ENCODE measurements around the gene LBX2. TPM values are rescaled to one million over a fixed set of nuclear protein-coding genes. Genes with fewer than 3 reads are reported as not detected.
"Not testable (repeated sequence)": the region's sequence is repeated elsewhere in the genome, so short reads cannot be mapped to it uniquely, and the experiment has no call there.

LBX2 gene
- total RNA-seq, 5 donors from 2014 or later (not counting 1 experiment from before 2014, with no cell fraction given): 0.32 to 0.73 (median 0.66) TPM; not detected in 1

DNA sequence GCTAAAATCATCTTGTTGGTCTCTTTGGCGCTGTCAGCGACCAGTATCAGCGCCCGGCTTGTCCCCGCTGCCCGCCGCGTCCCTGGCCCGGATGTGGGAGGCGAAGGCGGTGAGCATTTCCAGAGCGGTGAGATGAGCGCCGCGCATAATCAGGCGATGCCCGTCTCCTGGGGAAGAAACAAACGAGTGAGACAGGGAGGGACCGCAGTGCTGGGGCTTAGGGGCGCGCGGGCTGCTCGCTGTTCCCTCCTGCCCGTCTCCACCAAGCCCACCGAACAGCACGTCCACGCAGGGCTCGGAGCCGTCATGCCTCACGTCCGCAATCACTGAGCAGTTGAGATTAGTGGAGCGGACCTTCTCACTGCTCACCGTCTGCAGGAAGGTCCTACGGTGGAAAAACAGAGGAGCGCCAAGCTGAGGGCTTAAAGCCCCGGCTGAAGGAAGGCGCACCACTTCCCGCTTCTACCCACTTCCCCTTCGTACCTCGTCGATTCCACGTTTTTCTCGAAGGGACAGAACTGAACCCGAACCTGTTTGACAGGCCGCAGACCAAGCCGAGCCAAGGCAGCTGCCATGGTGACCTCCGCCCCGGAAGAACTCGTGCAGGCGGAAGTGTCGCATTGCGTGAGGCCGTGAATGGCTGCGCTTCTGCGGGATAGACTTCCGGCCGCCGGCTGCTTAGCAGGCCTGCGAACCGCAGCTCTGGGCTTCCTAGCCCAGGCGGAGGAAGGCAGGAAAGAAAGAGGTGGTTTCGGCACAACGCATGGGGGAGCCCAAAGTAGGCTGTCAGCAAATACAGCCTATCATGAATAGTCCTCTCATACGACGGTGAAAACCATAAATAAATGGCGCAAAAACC is 27.1 kb downstream of the LBX2 start, which contains the start of gene MRPL53:
Gene MRPL53, minus strand, starts transcription at position 595 of the 859 bp plus-strand sequence. Its CDS starts 20 bp downstream, at position 575.
- no peaks in the 10 kb centered on the region for H3K27me3 ChIP-seq (replicated peaks in 1 of 2; ENCODE audit: control insufficient read depth in 2 of 2, extremely low read depth in 1 of 2, insufficient read depth in 2 of 2, low read length in 1 of 2)
- H3K27ac ChIP-seq (ENCODE audit: low read length): peak within 1 kb of the TSS; percentile 88
- H3K4me3 ChIP-seq (ENCODE audit: control insufficient read depth in 1 of 2, extremely low read depth in 1 of 2, low read length in 1 of 2): peak within 1 kb of the TSS; percentile 66 to 73
- peaks cover 9 to 28% of the 10 kb centered on the region in 2 donors for H3K36me3 ChIP-seq (ENCODE audit: control insufficient read depth in 2 of 2, extremely low read depth in 1 of 2, insufficient read depth in 1 of 2, low read length in 1 of 2)
- ATAC-seq (replicated peaks in 1 of 4) (peak; percentile 93 to 96 (median 94)), DNase-seq (peak; percentile 90 to 99 (median 95))
- H3K4me1 ChIP-seq (ENCODE audit: control insufficient read depth in 1 of 2, extremely low read depth in 1 of 2, insufficient read depth in 2 of 2, low read length in 2 of 2): peaks cover 13 to 27% of the 10 kb centered on the region in 2 experiments
- CTCF ChIA-PET: interaction anchor here (0.6 to 2.6 kb wide), 4 partner anchors 10 to 20 kb away, joined by 3 to 17 read pairs (median 4); partner anchors contain the start of genes CCDC142 (in 1 of the 2), TTC31 (in 1 of the 2) and WBP1 (in 1 of the 2)
- Mint-ChIP-seq H3K36me3 (peaks cover 19% of the 10 kb centered on the region), H3K9me3 (no peaks in the 10 kb centered on the region), H3K4me1 (peaks cover 21 to 30% (median 24%) of the 10 kb centered on the region in 3 donors), H3K4me3 (peak within 1 kb of the TSS; percentile 90 to 96 (median 96)), H3K27me3 (no peaks in the 10 kb centered on the region), H3K27ac (peak within 1 kb of the TSS; percentile 95 to 99)
- 2% methylated on average over 56 of the region's 66 CpGs for WGBS (ENCODE audit: insufficient coverage)
- POLR2A ChIA-PET: interaction anchor here (0.6 to 2.0 kb wide), 5 partner anchors 9 to 59 kb away, joined by 3 to 15 read pairs (median 4); partner anchors contain the start of genes CCDC142 (in 1 of the 2) and WBP1 (in 1 of the 2)
- no peaks in the 10 kb centered on the region for H3K9me3 ChIP-seq

DNA sequence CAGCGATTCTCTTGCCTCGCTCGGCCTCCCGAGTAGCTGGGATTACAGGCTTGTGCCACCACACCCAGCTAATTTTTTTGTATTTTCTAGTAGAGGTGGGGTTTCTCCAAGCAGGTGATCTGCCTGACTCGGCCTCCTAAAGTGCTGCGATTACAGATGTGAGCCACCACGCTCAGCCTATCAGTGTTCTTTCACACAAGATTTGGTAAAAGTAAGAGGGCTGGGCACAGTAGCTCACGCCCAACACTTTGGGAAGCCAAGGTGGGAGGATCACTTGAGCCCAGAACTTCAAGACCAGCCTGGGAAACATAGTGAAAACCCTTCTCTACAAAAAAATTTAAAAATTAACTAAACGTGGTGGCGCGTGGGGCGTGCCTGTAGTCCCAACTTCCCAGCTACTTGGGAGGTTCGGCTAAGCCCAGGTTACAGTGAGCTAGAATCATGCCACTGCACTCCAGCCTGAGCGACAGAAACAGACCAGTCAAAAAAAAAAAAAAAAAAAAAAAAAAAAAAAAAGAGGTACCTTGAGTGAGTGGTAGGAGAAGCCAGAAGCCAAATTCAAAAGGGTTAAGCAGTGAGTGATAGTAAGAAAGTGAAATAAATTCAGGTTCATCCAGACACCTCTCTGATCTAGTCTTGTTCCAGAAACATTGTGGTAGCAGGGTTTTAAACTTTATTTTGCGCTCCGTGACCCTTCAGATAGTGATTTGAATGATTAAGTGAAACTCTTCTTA is 27.9 kb downstream of the LBX2 start:
- H3K36me3 Mint-ChIP-seq: peaks cover 18% of the 10 kb centered on the region
- H3K9me3 ChIP-seq: no peaks in the 10 kb centered on the region
- ChIA-PET CTCF (interaction anchor here (0.6 to 1.2 kb wide), 3 partner anchors 11 to 71 kb away, joined by 4 to 8 read pairs (median 8); partner anchors contain the start of genes CCDC142 (in 1 of the 2) and TTC31 (in 1 of the 2)), POLR2A (interaction anchor here (0.5 to 1.3 kb wide), 5 partner anchors 9 to 272 kb away, joined by 3 to 14 read pairs (median 7); partner anchors contain the start of genes C2orf81 (in 1 of the 2) and WBP1 (in 1 of the 2))
- H3K27ac Mint-ChIP-seq: peak overlapping the region; percentile 95 to 99
- no peaks in the 10 kb centered on the region for H3K9me3 Mint-ChIP-seq
- peaks cover 21 to 30% (median 24%) of the 10 kb centered on the region in 3 donors for H3K4me1 Mint-ChIP-seq
- DNase-seq (no peak), ATAC-seq (replicated peaks in 1 of 4) (no peak)
- H3K4me3 ChIP-seq (ENCODE audit: control insufficient read depth in 1 of 2, extremely low read depth in 1 of 2, low read length in 1 of 2): peak overlapping the region; percentile 66 to 73
- peaks cover 9 to 22% of the 10 kb centered on the region in 2 donors for H3K36me3 ChIP-seq (ENCODE audit: control insufficient read depth in 2 of 2, extremely low read depth in 1 of 2, insufficient read depth in 1 of 2, low read length in 1 of 2)
- peak overlapping the region; percentile 90 to 96 (median 96) for H3K4me3 Mint-ChIP-seq
- no peaks in the 10 kb centered on the region for H3K27me3 ChIP-seq (replicated peaks in 1 of 2; ENCODE audit: control insufficient read depth in 2 of 2, extremely low read depth in 1 of 2, insufficient read depth in 2 of 2, low read length in 1 of 2)
- no peaks in the 10 kb centered on the region for H3K27me3 Mint-ChIP-seq
- WGBS (ENCODE audit: insufficient coverage): 92% methylated on average over 2 of the region's 16 CpGs
- H3K4me1 ChIP-seq (ENCODE audit: control insufficient read depth in 1 of 2, extremely low read depth in 1 of 2, insufficient read depth in 2 of 2, low read length in 2 of 2): peaks cover 13 to 27% of the 10 kb centered on the region in 2 experiments
- peak overlapping the region; percentile 88 for H3K27ac ChIP-seq (ENCODE audit: low read length)

DNA sequence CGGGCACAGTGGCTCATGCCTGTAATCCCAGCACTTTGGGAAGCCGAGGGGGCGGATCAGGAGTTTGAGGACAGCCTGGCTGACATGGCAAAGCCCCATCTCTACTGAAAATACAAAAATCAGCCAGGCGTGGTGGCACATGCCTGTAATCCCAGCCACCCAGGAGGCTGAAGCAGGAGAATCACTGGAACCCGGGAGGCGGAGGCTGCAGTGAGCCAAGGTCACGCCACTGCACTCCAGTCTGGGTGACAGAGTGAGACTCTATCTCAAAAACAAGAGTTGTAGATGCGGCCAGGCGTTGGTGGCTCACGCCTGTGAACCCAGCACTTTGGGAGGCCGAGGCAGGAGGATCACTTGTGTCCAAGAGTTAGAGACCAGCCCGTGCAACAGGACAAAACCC is 28.7 kb downstream of the LBX2 start:
- H3K4me1 ChIP-seq (ENCODE audit: control insufficient read depth in 1 of 2, extremely low read depth in 1 of 2, insufficient read depth in 2 of 2, low read length in 2 of 2): peaks cover 17 to 32% of the 10 kb centered on the region in 2 experiments
- not testable (repeated sequence) for H3K4me3 ChIP-seq (ENCODE audit: control insufficient read depth in 1 of 2, extremely low read depth in 1 of 2, low read length in 1 of 2); ATAC-seq (replicated peaks in 1 of 4); DNase-seq; H3K27me3 Mint-ChIP-seq; H3K27ac ChIP-seq (ENCODE audit: low read length); H3K9me3 Mint-ChIP-seq; H3K9me3 ChIP-seq; H3K27me3 ChIP-seq (replicated peaks in 1 of 2; ENCODE audit: control insufficient read depth in 2 of 2, extremely low read depth in 1 of 2, insufficient read depth in 2 of 2, low read length in 1 of 2)
- POLR2A ChIA-PET: interaction anchor here (0.5 to 1.3 kb wide), 3 partner anchors 8 to 271 kb away, joined by 7 to 14 read pairs (median 7); partner anchors contain the start of gene WBP1 (in 1 of the 2)
- Mint-ChIP-seq H3K36me3 (peaks cover 17% of the 10 kb centered on the region), H3K4me3 (peak overlapping the region; percentile 48 to 71 (median 59)), H3K27ac (peak overlapping the region; percentile 71 to 80), H3K4me1 (peaks cover 24 to 34% (median 28%) of the 10 kb centered on the region in 3 donors)
- peaks cover 9 to 16% of the 10 kb centered on the region in 2 donors for H3K36me3 ChIP-seq (ENCODE audit: control insufficient read depth in 2 of 2, extremely low read depth in 1 of 2, insufficient read depth in 1 of 2, low read length in 1 of 2)
- 93% methylated on average over 6 of the region's 12 CpGs for WGBS (ENCODE audit: insufficient coverage)
- CTCF ChIA-PET: interaction anchor here (0.6 to 1.2 kb wide), 2 partner anchors 12 to 60 kb away, joined by 4 to 8 read pairs; partner anchors contain the start of genes CCDC142 (in 1 of the 2) and TTC31 (in 1 of the 2)

DNA sequence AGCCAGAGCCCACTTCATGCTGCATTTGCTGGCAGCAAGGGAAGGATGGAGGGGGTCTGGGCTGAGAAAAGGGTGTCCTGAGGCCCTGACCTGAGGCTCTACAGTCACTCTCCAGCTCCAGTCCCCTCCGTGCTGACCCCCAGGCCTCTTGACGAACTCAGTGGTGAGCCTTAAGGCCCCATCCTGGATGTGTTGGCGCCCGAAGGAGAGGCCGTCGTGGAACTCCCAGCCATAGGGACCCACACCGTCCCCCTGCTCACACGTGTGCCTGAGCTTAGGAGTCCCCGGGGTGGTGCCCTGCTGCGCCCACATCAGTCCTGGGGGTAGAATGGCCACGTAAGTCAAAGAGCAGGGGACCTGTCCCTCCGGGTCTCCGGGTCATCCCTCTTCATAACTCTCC is 35.0 kb downstream of the LBX2 start:
- ChIA-PET CTCF (no interaction called here), POLR2A (no interaction called here)
- Mint-ChIP-seq H3K4me3 (peak overlapping the region; percentile 82 to 97 (median 94)), H3K9me3 (no peaks in the 10 kb centered on the region), H3K27me3 (no peaks in the 10 kb centered on the region), H3K4me1 (peaks cover 29 to 37% (median 37%) of the 10 kb centered on the region in 3 donors), H3K36me3 (peaks cover 5% of the 10 kb centered on the region), H3K27ac (peak overlapping the region in 1 of 2 donors; percentile 71)
- Histone ChIP-seq H3K4me3 (ENCODE audit: control insufficient read depth in 1 of 2, extremely low read depth in 1 of 2, low read length in 1 of 2) (peak overlapping the region; percentile 72 to 80), H3K9me3 (no peaks in the 10 kb centered on the region), H3K27ac (ENCODE audit: low read length) (peak overlapping the region; percentile 39), H3K4me1 (ENCODE audit: control insufficient read depth in 1 of 2, extremely low read depth in 1 of 2, insufficient read depth in 2 of 2, low read length in 2 of 2) (peaks cover 9 to 30% of the 10 kb centered on the region in 2 experiments), H3K27me3 (replicated peaks in 1 of 2; ENCODE audit: control insufficient read depth in 2 of 2, extremely low read depth in 1 of 2, insufficient read depth in 2 of 2, low read length in 1 of 2) (no peaks in the 10 kb centered on the region), H3K36me3 (ENCODE audit: control insufficient read depth in 2 of 2, extremely low read depth in 1 of 2, insufficient read depth in 1 of 2, low read length in 1 of 2) (peaks cover 6 to 20% of the 10 kb centered on the region in 2 donors)
- DNase-seq: no peak
- 7% methylated on average over 11 of the region's 13 CpGs for WGBS (ENCODE audit: insufficient coverage)
- no peak for ATAC-seq (replicated peaks in 1 of 4)

DNA sequence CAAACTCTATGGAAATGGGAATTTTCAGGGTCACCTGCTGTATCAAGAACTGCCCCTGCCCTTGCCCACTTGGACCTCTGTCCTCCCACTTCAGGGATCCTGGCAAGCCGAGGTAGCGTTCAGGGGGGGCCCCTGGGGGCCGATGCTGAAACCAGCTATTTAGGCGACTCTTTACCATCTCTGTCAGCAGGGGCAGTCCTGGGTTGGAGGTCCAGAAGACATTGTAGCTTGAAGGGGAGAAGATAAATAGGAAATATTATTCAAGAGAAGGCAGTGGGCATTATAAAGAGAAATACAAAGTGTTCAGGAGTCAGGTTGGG is 36.7 kb downstream of the LBX2 start:
- ATAC-seq (replicated peaks in 1 of 4): no peak
- H3K9me3 ChIP-seq: no peaks in the 10 kb centered on the region
- peaks cover 40 to 52% (median 50%) of the 10 kb centered on the region in 3 donors for H3K4me1 Mint-ChIP-seq
- H3K9me3 Mint-ChIP-seq: no peaks in the 10 kb centered on the region
- no peak for DNase-seq
- H3K4me3 ChIP-seq (ENCODE audit: control insufficient read depth in 1 of 2, extremely low read depth in 1 of 2, low read length in 1 of 2): no peak overlapping the region
- no peaks in the 10 kb centered on the region for H3K27me3 ChIP-seq (replicated peaks in 1 of 2; ENCODE audit: control insufficient read depth in 2 of 2, extremely low read depth in 1 of 2, insufficient read depth in 2 of 2, low read length in 1 of 2)
- CTCF ChIA-PET: no interaction called here
- no peak overlapping the region for H3K27ac ChIP-seq (ENCODE audit: low read length)
- WGBS (ENCODE audit: insufficient coverage): 93% methylated on average over 3 of the region's 4 CpGs
- peaks cover 6 to 20% of the 10 kb centered on the region in 2 donors for H3K36me3 ChIP-seq (ENCODE audit: control insufficient read depth in 2 of 2, extremely low read depth in 1 of 2, insufficient read depth in 1 of 2, low read length in 1 of 2)
- peaks cover 17 to 39% of the 10 kb centered on the region in 2 experiments for H3K4me1 ChIP-seq (ENCODE audit: control insufficient read depth in 1 of 2, extremely low read depth in 1 of 2, insufficient read depth in 2 of 2, low read length in 2 of 2)
- POLR2A ChIA-PET: interaction anchor here in 1 of 2 donors (0.5 kb wide), 1 partner anchor 8 kb away, joined by 7 read pairs; no protein-coding TSS in a partner anchor
- peak overlapping the region in 2 of 3 donors; percentile 55 to 65 for H3K4me3 Mint-ChIP-seq
- H3K27me3 Mint-ChIP-seq: no peaks in the 10 kb centered on the region
- H3K36me3 Mint-ChIP-seq: peaks cover 5% of the 10 kb centered on the region
- no peak overlapping the region for H3K27ac Mint-ChIP-seq

Measured in T-cell (primary cell).